Measurements from ENCODE around the gene RTKN.

DNA sequence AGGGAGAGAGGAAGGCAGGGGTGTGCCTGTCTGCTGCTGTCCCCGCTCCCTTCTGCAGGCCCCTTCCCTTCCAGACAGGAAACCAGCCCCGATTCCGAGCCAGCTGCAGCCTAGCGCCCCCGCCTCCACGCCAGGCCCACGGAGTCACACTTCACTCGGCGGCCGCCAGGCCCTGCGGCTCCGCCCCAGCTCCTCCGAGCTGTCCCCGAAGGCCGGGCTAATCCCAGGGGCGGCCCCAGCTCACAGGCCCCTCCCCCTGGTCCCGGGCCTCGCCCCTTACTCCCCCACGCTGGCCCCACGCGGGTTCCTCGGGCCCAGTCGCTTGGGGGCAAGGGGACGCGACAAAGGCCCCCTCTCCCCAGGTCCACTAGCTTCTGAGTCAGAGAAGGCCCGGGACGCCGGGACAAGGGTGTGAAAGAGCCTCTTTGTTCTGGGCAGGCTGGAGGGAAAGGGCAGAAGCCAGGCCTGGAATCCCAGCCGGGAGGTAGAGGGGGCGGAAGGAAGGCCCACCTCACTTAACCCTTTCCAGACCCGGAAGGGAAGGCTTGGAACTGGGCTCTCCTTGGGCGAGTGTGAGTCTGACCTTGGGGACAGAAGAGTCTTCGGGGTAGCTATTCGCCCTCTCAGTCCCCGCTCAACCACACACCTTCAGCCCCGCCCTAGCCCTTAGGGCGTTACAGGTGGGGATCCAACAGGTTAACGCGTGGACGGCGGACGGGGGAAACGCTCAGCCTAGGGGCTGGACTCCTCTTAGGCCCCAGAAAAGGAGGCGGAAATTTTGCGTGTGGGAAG lies 1.2 kb downstream of the RTKN start:
- TF ChIP-seq FOXP2 (optimal IDR thresholded peaks at IDR 0.05; ENCODE audit: borderline replicate concordance, extremely low read depth, extremely low read length, insufficient read depth), result peak; percentile 84
- TF ChIP-seq POLR2AphosphoS5 (IDR thresholded peaks at IDR 0.05; ENCODE audit: low read depth, low read length), result peak; percentile 84
- TF ChIP-seq, protein P1, sequence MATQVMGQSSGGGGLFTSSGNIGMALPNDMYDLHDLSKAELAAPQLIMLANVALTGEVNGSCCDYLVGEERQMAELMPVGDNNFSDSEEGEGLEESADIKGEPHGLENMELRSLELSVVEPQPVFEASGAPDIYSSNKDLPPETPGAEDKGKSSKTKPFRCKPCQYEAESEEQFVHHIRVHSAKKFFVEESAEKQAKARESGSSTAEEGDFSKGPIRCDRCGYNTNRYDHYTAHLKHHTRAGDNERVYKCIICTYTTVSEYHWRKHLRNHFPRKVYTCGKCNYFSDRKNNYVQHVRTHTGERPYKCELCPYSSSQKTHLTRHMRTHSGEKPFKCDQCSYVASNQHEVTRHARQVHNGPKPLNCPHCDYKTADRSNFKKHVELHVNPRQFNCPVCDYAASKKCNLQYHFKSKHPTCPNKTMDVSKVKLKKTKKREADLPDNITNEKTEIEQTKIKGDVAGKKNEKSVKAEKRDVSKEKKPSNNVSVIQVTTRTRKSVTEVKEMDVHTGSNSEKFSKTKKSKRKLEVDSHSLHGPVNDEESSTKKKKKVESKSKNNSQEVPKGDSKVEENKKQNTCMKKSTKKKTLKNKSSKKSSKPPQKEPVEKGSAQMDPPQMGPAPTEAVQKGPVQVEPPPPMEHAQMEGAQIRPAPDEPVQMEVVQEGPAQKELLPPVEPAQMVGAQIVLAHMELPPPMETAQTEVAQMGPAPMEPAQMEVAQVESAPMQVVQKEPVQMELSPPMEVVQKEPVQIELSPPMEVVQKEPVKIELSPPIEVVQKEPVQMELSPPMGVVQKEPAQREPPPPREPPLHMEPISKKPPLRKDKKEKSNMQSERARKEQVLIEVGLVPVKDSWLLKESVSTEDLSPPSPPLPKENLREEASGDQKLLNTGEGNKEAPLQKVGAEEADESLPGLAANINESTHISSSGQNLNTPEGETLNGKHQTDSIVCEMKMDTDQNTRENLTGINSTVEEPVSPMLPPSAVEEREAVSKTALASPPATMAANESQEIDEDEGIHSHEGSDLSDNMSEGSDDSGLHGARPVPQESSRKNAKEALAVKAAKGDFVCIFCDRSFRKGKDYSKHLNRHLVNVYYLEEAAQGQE (IDR thresholded peaks at IDR 0.05; ENCODE audit: insufficient read depth in 1 of 2, low read depth in 2 of 2, low read length in 2 of 2), result 0 out of 4 replicates have a peak, but pooled peaks of 1 of the 2 experiments have one; percentile 50
- peak; percentile 84; the same call in 1 of the 2 replicates for TF ChIP-seq TAF1 (IDR thresholded peaks at IDR 0.05; ENCODE audit: borderline replicate concordance, insufficient read depth, low read length)
- TF ChIP-seq SIN3A (IDR thresholded peaks at IDR 0.05; ENCODE audit: borderline replicate concordance, insufficient read depth, low read length), result peak; percentile 78; the same call in 1 of the 2 replicates

Measured in PFSK-1 (cell line).